Stimulated activated naive CD4-positive, alpha-beta T cell (primary cell): ENCODE results near the gene RPUSD2.
"Not testable (repeated sequence)": the region's sequence is repeated elsewhere in the genome, so short reads cannot be mapped to it uniquely, and the experiment has no call there.

ENCODE experiments used
- DNase-seq, 6 experiments: peaks; one replicate each; lab custom pipeline; 2025; lab: John Stamatoyannopoulos, UW

RPUSD2 gene

GRCh38 chr15:40565333-40566238, 3.5 kb upstream of the RPUSD2 start:
- DNase-seq, result no peak

DNA sequence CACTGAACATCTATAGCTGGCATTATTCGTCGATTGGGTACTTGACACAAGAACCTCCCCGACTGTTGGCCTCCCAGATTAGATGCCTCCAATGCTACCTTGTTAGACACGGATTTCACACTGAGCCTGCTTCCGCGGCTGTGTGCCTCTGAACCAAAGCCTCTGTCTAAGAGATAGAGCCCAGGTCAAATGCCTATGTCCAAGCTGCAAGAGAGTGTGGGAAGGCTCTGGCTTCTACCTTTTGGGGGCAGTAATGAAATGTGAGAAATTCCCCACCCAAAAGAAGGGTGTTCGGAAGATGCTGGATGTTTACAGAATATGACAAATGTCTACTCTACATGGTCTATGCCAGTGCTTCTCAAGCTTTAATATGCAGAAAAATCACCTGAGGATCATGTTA, 2.0 kb upstream of the RPUSD2 start:
- no peak for DNase-seq

- no peak for DNase-seq
Measured at GRCh38 chr15:40575113-40575512, 6.0 kb downstream of the RPUSD2 start.

- DNase-seq, result not testable (repeated sequence)
Measured at GRCh38 chr15:40576914-40577313, 7.8 kb downstream of the RPUSD2 start.

DNA sequence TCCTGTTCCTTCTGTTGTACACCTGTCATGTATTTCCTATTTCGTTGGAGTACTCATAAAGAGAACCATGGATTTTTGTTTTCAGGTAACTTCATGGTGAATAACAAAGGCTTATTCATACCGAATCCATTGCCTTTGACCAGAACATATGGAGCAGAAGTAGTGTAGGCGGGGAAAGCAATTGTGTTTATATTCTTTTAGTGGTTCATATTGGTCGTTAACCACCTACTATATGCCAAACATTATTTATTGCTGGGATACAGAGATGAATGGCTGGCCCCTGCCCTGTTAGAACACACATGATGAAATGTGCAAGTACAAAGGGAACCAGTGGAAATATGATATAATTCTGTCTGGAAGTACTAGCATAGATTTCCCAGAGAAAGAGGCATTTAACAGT, 9.8 kb downstream of the RPUSD2 start:
- no peak for DNase-seq

- DNase-seq, result not testable (repeated sequence)
Measured at GRCh38 chr15:40581796-40582195, 12.7 kb downstream of the RPUSD2 start.

DNA sequence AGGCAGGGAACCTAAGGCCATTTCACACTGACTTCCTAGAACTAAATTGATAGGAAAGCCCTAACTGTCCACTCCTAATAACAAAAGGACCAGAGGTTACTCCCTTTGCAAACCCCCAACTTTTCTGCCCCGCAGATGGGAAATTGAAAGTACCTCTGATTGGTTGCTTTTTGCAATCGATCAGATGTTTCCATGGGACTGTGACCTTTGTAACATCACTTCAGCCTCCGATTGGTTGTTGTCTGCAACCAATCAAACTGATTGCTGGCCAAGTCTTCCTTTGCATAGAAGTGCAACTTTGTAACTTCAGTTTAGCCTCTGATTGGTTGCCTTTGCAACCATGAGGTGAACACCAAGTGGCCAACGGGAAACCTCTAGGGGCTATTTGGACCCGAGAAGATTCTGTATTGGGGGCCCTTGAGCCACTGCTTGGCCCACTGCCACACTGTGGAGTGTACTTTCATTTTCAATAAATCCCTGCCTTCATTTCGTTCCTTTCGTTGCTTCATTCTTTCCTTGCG, 13.7 kb downstream of the RPUSD2 start:
- DNase-seq, result peak in 1 of 6 experiments; percentile 3

DNA sequence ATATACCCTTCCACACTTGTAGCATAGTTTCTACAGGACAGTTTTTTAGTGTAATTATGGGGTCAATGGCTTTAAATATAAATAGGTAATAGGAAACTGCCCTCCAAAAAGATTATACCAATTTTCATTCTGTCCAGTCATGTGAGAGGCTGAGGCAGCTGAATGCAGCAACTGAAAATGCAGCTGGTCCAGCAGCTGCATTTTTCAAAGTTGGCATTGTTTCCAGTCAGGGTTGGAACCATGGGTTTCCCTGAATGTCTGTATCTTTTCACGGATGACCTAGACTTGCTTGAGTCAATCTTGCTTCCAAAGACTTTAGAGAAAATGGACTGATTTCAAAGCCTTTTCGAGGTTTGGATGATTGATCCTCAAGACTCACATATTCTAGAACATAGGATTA, 15.1 kb downstream of the RPUSD2 start:
- no peak for DNase-seq

- DNase-seq, result no peak
Measured at GRCh38 chr15:40590667-40591050, 21.6 kb downstream of the RPUSD2 start.

- no peak for DNase-seq
Measured at GRCh38 chr15:40591389-40591788, 22.3 kb downstream of the RPUSD2 start.

DNA sequence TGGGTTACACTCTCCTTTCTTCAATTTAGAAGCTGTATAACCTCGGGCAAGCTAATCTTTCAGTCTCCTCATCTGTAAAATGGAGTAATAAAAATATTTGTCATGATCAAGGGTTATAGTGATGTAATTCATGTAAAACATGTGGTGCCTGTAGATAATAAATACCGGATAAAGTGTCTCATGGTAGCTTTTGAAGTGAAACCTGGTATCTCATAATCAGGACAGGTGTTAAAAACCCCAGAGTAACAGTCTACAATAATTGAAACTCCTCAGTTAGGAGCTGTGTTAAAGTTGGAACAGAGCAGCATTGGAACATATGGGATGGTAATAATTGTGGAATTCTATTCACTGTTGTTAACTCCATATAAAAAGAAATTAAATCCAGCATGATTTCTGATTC, 24.1 kb downstream of the RPUSD2 start:
- DNase-seq, result peak in 1 of 6 experiments; percentile 22

DNA sequence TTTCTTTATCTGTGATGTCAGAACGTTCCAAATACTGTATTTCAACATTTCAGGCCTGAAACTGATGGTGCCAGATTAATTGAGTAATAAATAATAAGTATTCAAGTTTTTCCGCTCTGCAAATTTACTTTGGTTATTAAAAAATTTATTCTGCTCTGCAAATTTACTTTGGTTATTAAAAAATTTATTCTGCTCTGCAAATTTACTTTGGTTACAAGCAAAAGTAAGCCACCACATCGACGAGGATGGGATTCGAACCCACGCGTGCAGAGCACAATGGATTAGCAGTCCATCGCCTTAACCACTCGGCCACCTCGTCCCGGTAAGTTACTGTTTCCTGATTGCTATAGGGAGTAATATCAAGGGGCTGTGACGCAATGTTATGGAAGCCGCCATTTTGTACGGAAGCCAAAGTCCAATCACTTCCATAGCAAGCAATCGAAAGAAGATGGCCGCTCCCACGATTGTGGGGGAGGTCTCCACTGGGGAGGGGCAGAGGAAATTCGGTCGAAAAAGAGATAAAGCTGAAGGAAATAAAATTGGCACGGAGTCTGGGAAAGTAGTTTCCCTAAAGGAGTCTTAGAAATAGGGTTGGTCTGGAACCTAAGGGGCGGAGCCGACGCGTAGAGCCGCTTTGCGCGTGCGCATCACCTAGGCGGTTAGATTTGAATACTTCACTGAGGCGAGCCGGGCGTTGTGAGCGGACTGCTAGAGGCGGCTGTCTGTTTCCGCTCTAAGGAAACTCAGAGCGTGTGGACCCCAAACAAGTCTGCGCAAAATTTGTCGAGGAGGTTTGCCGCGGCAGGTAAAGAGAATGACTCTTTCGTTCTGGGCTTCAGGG, 24.7 kb downstream of the RPUSD2 start, which contains the start of gene KNL1:
TSS of gene KNL1 (plus strand) at position 662 of the 841 bp plus-strand sequence. CDS start 8,683 bp downstream, outside the sequence.
- peak; percentile 78 to 99 (median 88) for DNase-seq

- DNase-seq, result no peak
Measured at GRCh38 chr15:40594429-40594836, 25.3 kb downstream of the RPUSD2 start.

DNA sequence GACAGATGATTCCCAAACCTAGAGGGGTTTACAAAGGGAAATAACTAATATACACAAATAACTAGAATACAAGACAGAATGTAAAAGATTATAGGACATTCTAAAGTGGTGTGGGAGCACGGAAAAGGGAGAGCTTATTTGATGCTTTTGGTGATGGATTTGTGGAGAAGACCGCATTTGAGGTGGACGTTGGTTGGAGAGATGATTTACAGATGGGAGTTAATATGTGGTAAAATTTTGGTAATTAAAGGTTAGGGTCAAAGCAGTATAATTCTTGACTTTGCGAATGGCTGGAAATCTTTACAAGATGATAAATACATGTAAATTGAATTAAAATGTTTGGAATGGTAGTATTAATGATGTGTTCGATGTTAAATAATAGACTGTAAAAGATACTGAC, 26.1 kb downstream of the RPUSD2 start:
- no peak for DNase-seq

DNA sequence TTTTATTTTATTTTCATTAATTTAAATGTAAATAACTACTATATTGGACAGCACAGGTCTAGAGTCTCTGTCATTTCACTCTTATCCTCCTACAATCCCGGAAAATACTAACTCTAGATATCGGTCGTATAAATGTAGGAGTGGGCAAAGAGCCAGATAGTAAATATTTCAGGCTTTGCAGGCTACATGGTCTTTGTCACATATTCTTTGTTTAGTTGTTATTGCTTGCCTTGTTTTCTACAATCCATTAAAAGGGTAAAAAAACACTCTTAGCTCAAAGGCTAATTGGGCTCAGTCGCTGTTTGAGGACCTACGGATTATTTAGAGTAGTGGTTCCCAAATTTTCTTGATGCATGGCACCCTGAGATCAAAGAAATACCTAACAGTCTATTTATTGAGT, 26.7 kb downstream of the RPUSD2 start:
- DNase-seq, result no peak

- no peak for DNase-seq
Measured at GRCh38 chr15:40597024-40597423, 27.9 kb downstream of the RPUSD2 start.

DNA sequence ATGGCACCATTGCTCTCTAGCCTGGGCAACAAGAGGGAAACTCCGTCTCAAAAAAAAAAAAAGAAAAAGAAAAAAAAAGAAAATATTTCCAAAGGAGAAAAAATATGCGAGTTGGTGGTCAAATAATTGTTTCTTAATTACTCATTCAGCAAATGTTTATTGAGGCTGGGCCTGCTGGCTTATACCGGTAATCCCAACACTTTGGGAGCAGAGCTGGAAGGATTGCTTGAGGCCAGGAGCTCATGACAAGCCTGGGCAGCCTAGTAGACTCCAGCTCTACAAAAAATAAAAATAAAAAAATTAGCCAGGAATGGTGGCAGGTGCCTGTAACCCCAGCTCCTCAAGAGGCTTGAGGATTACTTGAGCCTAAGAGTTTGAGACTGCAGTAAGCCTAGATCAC, 29.0 kb downstream of the RPUSD2 start:
- DNase-seq, result no peak

DNA sequence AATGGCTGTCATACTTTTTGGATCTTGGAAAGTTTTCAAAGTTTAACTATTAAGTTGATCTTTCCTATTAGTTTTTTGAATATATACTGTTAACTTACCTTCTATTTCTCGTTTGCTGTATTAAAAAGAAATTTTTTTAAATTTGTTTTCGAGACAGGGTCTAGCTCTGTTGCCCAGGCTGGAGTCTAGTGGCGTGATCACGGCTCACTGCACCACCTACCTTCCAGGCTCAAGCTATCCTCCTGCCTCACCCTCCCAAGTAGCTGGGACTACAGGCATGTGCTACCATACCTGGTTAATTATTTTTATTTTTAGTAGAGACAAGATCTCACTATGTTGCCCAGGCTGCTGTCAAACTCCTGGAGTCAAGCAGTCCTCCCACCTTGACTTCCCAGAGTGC, 29.6 kb downstream of the RPUSD2 start:
- no peak for DNase-seq

DNA sequence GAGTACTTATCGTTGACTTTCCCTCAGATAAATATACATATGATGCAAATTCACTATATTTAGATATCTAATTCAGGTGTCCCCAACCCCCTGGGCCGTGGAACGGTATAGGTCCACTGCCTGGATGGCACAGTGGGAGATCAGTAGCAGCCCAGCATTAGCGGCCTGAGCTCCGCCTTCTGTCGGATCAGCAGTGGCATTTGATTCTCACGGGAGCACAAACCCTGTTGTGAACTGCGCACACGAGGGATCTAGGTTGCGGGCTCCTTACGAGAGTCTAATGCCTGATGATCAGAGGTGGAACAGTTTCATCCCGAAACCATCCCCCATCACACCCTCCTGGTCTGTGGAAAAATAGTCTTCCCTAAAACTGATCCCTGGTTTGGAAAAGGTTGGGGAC, 31.9 kb downstream of the RPUSD2 start:
- no peak for DNase-seq

GRCh38 chr15:40603935-40604334, 34.8 kb downstream of the RPUSD2 start:
- DNase-seq, result no peak

DNA sequence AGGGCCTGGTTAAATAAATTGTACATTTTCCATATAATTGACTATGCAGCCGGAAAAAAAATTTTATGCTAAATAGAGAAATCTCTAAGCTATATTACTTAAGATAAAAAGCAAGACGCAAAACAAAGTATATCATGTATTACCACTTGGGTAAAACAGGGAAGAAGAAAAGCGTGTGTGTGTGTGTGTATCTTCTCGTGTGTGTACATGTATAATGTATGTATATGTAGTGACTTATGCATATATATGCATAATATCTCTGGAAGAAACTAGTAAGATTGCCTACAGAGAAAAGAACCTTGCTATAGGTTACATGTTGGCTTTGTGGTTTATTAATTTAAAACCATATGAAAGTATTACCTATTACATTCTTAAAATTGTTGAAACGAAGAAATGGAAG, 44.0 kb downstream of the RPUSD2 start:
- DNase-seq, result no peak

- no peak for DNase-seq
Measured at GRCh38 chr15:40618023-40618422, 48.9 kb downstream of the RPUSD2 start.

DNA sequence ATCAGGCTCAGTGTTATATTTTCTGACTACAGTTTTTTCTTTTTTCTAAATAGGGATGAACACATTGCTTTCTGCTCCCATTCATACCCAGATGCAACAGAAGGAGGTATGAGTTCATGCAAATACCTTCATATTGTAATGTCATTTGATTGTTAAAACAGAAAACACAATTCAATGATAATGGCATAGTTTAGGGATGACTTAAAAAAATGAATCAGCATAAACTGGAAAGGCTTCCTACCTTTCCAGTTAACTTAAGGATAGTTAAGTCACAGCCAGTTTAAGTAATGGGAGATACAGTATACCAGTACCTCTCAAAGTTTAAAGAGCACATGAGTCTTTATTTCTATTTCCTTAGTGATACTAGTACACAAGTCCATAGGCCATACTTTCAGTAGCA, 49.8 kb downstream of the RPUSD2 start:
- DNase-seq, result no peak
